Spleen (tissue), 11 donors: ENCODE data around the gene NCK2. TPM values are rescaled to one million over a fixed set of nuclear protein-coding genes. Genes with fewer than 3 reads are reported as not detected.

ENCODE experiments used
- DNase-seq: peaks from one replicate; pipeline ENCODE4 v3.0.0-alpha.2; 2020
- H3K27ac ChIP-seq, 8 donors: fragments of 200-600 bp; sonication (generic) in 7 of 8; 1 replicate in 4 of 8; 2 replicates in 4 of 8; pipeline versions ENCODE4 v1.5.0 to v1.8.0; 2016 to 2021; ENCODE audit warnings: inconsistent platforms in 4 of 8, mild to moderate bottlenecking in 4 of 8, moderate library complexity in 1 of 8
- H3K27me3 ChIP-seq, 7 donors: fragments of 200-600 bp; sonication (generic) in 6 of 7; replicated peaks in 1 of 7; 1 replicate in 4 of 7; 2 replicates in 3 of 7; pipeline versions ENCODE4 v1.5.0 to v1.8.0; 2016 to 2021; ENCODE audit warnings: inconsistent platforms in 3 of 7, mild to moderate bottlenecking in 1 of 7
- H3K36me3 ChIP-seq, 6 donors: fragments of 200-600 bp; sonication (generic) in 5 of 6; 1 replicate in 4 of 6; 2 replicates in 2 of 6; pipeline versions ENCODE4 v1.5.0 to v1.8.0; 2016 to 2021; ENCODE audit warnings: inconsistent platforms in 2 of 6
- H3K4me1 ChIP-seq, 6 donors: fragments of 200-600 bp; sonication (generic) in 5 of 6; 1 replicate in 3 of 6; 2 replicates in 3 of 6; pipeline versions ENCODE4 v1.5.0 to v1.8.0; 2016 to 2021; ENCODE audit warnings: inconsistent platforms in 3 of 6
- H3K4me3 ChIP-seq, 8 donors: fragments of 200-600 bp; sonication (generic) in 7 of 8; 1 replicate in 4 of 8; 2 replicates in 4 of 8; pipeline versions ENCODE4 v1.5.0 to v1.8.0; 2016 to 2021; ENCODE audit warnings: inconsistent platforms in 4 of 8, mild to moderate bottlenecking in 4 of 8, moderate library complexity in 2 of 8
- H3K9me3 ChIP-seq, 8 donors: fragments of 200-600 bp; sonication (generic) in 7 of 8; 1 replicate in 4 of 8; 2 replicates in 4 of 8; pipeline versions ENCODE4 v1.5.0 to v1.8.0; 2016 to 2021; ENCODE audit warnings: inconsistent platforms in 4 of 8
- POLR2A ChIP-seq, 3 donors: fragments of 450-650 bp; IDR thresholded peaks; one replicate each; pipeline ENCODE4 v1.5.1; 2017; ENCODE audit warnings: antibody characterized with exemption in 3 of 3, mild to moderate bottlenecking in 1 of 3
- POLR2AphosphoS5 ChIP-seq, 3 donors: sonication (generic); formaldehyde crosslinking; IDR thresholded peaks; one replicate each; pipeline ENCODE4 v1.5.1; 2017; ENCODE audit warnings: antibody characterized with exemption in 3 of 3
- WGBS, 5 donors: extraction: QIAGEN DNeasy Blood & Tissue Kit in 3 of 5; methylation state at CpG; one replicate each; pipeline versions ENCODE4 v1.1.5 to v1.1.7; 2013 to 2018; 5-methylcytosine and 5-hydroxymethylcytosine counted together
- intact Hi-C: fragments of 100-400 bp; cut with DNase I; formaldehyde crosslinking; loops from one replicate; pipeline ENCODE4 v1.15.0; 2023; ENCODE audit warnings: low total_unique reads
- polyA plus RNA-seq, 3 donors: library from polyadenylated mRNA; stranded (reverse); fragments of 200-250 nt; gene quantifications; one replicate each; pipeline ENCODE4 v1.2.1, GENCODE V29; 2013
- total RNA-seq, 7 donors: library from RNA; depleted of rRNA in 3 of 7; stranded (reverse); fragments of >200 nt in 3 of 7; fragmentation: NEBNext Ultra II Directional in 4 of 7; extraction: Animal tissue kit (Norgen Biotek cat#: 25700) in 4 of 7; gene quantifications; one replicate each; pipeline versions ENCODE4 v1.1.0 to v1.2.1, GENCODE V29; 2016 to 2021
- TF ChIP-seq, protein P1 (sequence below), 11 experiments: fragments of 200-600 bp in 7 of 11; fragments of 450-650 bp in 4 of 11; sonication (generic) in 4 of 11; IDR thresholded peaks in 8 of 11; conservative IDR thresholded peaks in 3 of 11; 1 replicate in 7 of 11; 2 replicates in 4 of 11; pipeline versions ENCODE4 v1.4.0 to v1.8.0; 2016 to 2021; ENCODE audit warnings: antibody characterized with exemption in 11 of 11, inconsistent platforms in 4 of 11, mild to moderate bottlenecking in 1 of 11
- donor health status: healthy with polysubstance abuse.
- donor health status: DM: no; HTN: no; CAD: no; lungs with moderate emphysema.
- donor health status: DM: no; HTN: no; CAD: no.
- donor health status: Bipolar disorder and iron deficiency.
- donor health status: healthy.
- donor health status: DM: no; HTN: no; CAD: no.
- donor health status: DM: yes; HTN: yes; CAD: no.

NCK2 gene
- total and polyA plus RNA-seq, 10 donors, result 21.5 to 106 (median 62.6) TPM

DNA sequence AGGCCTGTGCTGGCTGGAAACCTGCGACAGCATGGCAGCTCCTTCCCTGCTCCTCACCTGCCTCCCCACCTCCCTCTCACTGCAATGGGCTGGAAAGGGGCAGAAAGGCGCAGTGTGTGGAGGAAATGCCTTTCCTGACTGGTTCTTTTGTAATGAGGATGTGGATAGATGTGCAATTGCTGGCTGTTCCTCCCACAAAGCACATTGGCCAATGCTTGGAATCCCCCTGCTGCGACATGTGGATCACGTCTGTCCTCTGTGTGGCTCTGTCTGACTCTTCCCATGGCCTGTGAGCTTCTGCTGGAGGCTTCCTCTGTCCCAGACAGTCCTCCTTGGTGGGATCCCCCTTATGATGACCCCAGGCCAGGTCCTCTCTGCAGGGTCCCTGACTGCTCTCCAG, 172.5 kb downstream of the NCK2 start:
- H3K27me3 ChIP-seq, result no peaks in the 10 kb centered on the region
- H3K27ac ChIP-seq, result peak overlapping the region in 1 of 8 donors; percentile 5
- H3K4me1 ChIP-seq, result peaks cover 0 to 10% (median 1%) of the 10 kb centered on the region in 6 donors
- TF ChIP-seq POLR2AphosphoS5 (IDR thresholded peaks at IDR 0.05), result no peak
- TF ChIP-seq, protein P1, sequence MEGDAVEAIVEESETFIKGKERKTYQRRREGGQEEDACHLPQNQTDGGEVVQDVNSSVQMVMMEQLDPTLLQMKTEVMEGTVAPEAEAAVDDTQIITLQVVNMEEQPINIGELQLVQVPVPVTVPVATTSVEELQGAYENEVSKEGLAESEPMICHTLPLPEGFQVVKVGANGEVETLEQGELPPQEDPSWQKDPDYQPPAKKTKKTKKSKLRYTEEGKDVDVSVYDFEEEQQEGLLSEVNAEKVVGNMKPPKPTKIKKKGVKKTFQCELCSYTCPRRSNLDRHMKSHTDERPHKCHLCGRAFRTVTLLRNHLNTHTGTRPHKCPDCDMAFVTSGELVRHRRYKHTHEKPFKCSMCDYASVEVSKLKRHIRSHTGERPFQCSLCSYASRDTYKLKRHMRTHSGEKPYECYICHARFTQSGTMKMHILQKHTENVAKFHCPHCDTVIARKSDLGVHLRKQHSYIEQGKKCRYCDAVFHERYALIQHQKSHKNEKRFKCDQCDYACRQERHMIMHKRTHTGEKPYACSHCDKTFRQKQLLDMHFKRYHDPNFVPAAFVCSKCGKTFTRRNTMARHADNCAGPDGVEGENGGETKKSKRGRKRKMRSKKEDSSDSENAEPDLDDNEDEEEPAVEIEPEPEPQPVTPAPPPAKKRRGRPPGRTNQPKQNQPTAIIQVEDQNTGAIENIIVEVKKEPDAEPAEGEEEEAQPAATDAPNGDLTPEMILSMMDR (IDR thresholded peaks at IDR 0.05 in 8 of 11, conservative IDR thresholded peaks at IDR 0.05 in 3 of 11), result no peak
- TF ChIP-seq POLR2A (IDR thresholded peaks at IDR 0.05), result no peak
- intact Hi-C loops, result no loop called here
- no peak overlapping the region for H3K4me3 ChIP-seq
- H3K36me3 ChIP-seq, result no peaks in the 10 kb centered on the region
- H3K9me3 ChIP-seq, result peaks cover 0 to 43% (median 25%) of the 10 kb centered on the region in 8 donors
- DNase-seq, result no peak
- 42 to 68% (median 45%) methylated on average over 3 to 4 of the region's 4 CpGs for WGBS, 5 donors

DNA sequence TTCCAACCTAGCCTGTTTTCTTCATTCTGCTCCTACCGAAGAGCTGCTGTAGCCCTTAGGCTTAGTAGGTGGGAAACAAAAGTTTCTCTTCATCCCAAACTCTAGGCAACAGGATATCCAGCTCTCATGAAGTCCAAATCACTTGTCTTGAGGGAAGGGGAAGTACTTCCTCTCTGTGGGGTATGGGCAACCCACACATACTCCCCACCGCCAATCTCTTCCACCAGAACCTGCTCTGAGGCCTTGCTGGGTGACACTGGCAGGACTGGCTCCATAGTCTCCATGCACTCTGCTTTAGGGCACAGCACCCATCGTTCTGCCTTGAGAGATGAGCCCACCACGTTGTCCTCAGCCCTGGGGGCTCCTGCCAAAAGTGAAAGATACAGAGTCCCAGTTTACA, 173.0 kb downstream of the NCK2 start:
- peak overlapping the region in 1 of 8 donors; percentile 15 for H3K27ac ChIP-seq
- TF ChIP-seq POLR2A (IDR thresholded peaks at IDR 0.05), result no peak
- TF ChIP-seq POLR2AphosphoS5 (IDR thresholded peaks at IDR 0.05), result no peak
- TF ChIP-seq, protein P1 (IDR thresholded peaks at IDR 0.05 in 8 of 11, conservative IDR thresholded peaks at IDR 0.05 in 3 of 11), result no peak
- no peaks in the 10 kb centered on the region for H3K36me3 ChIP-seq
- H3K9me3 ChIP-seq, result peaks cover 0 to 44% (median 25%) of the 10 kb centered on the region in 8 donors
- intact Hi-C loops, result no loop called here
- peaks cover 0 to 10% (median 1%) of the 10 kb centered on the region in 6 donors for H3K4me1 ChIP-seq
- DNase-seq, result no peak
- no peak overlapping the region for H3K4me3 ChIP-seq
- WGBS, 5 donors, result 70 to 82% (median 74%) methylated on average over 4 of the region's 4 CpGs
- no peaks in the 10 kb centered on the region for H3K27me3 ChIP-seq

DNA sequence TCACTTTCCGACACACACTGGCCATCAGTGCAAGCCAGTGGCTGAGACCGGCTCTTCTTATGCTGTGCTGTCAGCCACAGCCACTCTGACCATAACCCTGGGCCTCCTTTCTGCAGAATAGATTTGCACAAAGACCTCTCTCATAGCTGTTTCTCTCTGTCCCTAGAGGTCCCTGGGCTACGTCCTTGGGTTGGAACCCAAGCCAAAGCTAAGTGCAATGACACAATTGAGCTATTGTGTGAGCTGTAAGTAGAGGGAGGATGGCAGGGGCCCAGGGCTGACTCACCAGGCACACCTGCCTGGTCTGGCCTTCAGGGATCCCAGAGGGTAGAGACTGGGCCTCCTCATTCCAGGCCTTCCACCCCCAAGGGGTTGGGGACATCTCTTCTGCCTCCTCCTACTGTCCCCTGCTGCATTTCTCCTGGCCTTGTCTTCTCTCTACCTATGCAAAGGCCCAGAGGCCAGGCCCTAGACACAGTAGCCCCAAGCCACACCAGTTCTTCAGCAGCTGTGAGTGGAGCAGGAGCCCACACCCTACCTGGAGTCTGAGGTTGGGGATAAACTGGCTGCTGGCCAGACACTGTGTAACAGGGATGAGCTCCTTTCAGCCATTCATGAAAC, 174.6 kb downstream of the NCK2 start:
- no peak for TF ChIP-seq POLR2A (IDR thresholded peaks at IDR 0.05)
- TF ChIP-seq, protein P1 (IDR thresholded peaks at IDR 0.05 in 8 of 11, conservative IDR thresholded peaks at IDR 0.05 in 3 of 11), result no peak
- TF ChIP-seq POLR2AphosphoS5 (IDR thresholded peaks at IDR 0.05), result no peak
- Histone ChIP-seq H3K27me3 (no peaks in the 10 kb centered on the region), H3K4me1 (peaks cover 0 to 10% (median 3%) of the 10 kb centered on the region in 6 donors), H3K36me3 (no peaks in the 10 kb centered on the region), H3K27ac (no peak overlapping the region), H3K9me3 (peaks cover 0 to 36% (median 21%) of the 10 kb centered on the region in 8 donors), H3K4me3 (no peak overlapping the region)
- 83 to 91% (median 89%) methylated on average over 3 of the region's 3 CpGs for WGBS, 5 donors
- intact Hi-C loops, result no loop called here
- DNase-seq, result no peak

DNA sequence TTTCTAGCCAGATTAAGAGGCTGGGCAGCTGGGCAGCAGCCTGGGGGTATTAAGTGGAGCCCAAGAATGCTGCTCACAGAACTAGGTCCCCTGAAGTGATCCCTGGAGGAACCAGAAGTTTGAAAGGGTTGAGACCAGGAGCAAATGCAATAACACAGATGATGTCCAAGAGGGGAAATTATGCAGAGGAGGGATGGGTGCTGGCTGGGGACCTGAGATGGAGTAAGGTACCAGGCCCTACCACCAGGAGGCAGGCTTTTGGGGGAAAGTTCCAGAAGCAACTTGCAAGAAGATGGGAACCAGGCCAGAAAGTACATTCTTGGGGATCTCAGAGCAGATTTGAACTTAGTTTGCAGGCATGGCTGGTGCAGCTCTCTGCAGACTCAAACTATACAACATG, 175.1 kb downstream of the NCK2 start:
- DNase-seq, result no peak
- peaks cover 0 to 30% (median 16%) of the 10 kb centered on the region in 8 donors for H3K9me3 ChIP-seq
- peaks cover 0 to 10% (median 4%) of the 10 kb centered on the region in 6 donors for H3K4me1 ChIP-seq
- no peak overlapping the region for H3K27ac ChIP-seq
- H3K27me3 ChIP-seq, result no peaks in the 10 kb centered on the region
- H3K36me3 ChIP-seq, result no peaks in the 10 kb centered on the region
- intact Hi-C loops, result no loop called here
- TF ChIP-seq, protein P1 (IDR thresholded peaks at IDR 0.05 in 8 of 11, conservative IDR thresholded peaks at IDR 0.05 in 3 of 11), result peak in 7 of 11 experiments; percentile 15 to 50 (median 34)
- TF ChIP-seq POLR2AphosphoS5 (IDR thresholded peaks at IDR 0.05), result no peak
- no peak overlapping the region for H3K4me3 ChIP-seq
